GM18498 (cell line): Measurements from ENCODE around the gene RAG1.
A peak's percentile ranks its signal among the peaks of the same experiment; 100 is the strongest.

Experiments used
- ATAC-seq: cut with Tn5 transposase; IDR thresholded peaks from one replicate; pipeline ENCODE4 v1.9.1; 2021; ENCODE audit warnings: mild to moderate bottlenecking, moderate library complexity; ENCODE audit not compliant: unreplicated experiment

Gene RAG1

DNA sequence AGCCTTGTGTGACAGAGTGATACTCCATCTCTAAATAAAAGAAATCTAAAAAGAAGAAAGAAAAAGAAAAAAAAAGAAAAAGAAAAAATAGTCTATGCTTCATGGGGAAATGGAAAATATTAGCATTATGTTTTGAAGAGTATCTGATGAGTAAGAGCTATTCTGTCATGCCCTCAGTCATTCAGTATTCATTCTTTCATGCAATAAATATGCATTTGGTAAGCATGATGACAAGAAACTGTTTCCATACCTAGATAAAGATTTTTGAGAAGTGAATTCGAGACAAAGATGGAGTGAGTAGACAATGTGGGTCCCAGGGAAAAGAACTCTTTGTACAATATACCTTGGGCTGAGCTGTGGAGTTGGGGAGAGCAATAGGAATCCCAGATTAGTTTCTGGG lies 20.3 kb downstream of the RAG1 start:
- no peak for ATAC-seq

DNA sequence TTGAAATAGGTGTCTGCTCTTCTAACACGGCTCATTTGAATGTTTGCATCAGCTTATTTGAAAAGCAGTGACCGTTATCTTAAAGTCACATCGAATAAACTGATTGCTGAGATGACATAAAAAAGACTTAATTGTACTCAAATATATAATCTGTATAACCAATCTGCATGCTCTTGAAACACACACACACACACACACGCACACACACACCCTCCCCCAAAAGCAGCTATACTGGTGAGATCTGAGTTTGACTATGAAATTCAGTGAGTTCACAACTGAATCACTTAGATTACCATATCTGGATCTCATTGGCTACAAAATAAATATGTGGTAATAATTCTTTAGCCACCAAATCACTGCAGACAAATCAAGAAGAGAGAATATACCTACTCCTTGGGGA lies 22.7 kb downstream of the RAG1 start:
- no peak for ATAC-seq

DNA sequence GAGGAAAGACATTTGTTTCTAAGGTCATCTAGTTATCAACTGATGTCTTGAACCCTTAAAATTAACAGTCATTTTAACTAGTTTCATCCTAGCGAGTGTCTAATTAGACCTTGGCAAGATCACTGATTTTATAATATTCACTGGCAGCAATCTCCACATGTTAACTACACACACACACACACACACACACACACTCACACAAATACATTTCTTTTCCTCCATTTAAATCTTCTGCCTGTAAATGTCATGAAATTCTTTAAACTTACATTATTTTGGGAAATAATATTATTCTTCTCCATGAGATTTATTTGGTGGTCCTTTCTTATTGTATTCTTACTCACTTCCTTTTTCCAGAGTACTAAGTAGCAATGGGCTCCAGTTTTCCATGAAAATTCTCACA lies 23.6 kb downstream of the RAG1 start:
- ATAC-seq, result no peak

DNA sequence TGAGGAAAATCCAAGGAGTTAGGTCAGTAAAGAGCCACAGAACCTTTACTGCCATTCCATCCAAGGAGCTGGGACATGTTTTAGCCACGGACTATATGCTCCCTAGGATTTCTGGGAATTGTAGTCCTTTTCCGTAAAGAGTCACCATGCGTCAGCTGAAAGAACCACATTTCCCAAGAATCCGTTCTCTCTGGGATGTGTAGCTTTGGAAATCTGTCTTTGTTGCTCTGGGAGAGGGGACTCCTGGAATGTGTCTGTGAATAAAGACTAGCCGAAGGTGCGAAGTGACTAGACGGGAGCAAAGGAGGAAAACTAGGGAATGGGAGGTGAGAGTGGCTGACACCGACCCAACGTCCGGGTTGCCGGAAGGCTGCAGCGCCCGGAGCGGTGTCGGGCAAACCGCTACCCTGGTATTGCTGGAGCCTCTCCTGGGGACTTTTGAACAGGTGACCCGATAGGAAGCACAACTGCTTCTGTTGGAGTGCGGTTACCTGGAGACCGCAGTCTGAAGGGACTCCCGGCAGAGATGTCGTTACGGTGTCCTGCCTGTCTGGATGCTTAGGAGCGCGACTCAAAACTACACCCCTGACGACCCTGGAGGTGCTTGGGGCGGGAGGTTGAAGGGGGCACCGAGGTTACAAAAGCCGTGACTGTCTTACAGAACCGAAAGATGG lies 26.6 kb downstream of the RAG1 start, which contains the start of gene IFTAP:
Gene IFTAP, plus strand, starts transcription at position 187 of the 674 bp plus-strand sequence. CDS start 15,602 bp downstream, outside the sequence.
- peak; percentile 95 for ATAC-seq

DNA sequence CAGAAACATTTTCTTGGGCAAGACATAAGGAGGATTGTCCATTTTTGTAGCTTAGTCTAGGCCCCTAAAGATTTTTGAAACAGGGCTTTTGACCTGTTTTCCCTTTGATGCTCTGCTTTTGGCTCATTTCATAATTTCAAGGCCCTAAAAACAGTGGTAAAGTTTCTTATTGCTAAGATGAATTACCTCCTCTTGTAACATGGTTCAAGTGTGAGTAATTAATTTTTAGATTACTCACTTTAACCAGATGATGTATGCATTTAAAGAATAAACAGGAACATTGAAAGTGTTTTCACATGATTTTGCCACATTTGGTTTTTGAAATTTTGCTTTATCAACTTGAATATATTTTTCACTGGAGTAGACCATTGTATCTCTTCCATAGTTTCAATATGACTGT lies 29.1 kb downstream of the RAG1 start:
- no peak for ATAC-seq

DNA sequence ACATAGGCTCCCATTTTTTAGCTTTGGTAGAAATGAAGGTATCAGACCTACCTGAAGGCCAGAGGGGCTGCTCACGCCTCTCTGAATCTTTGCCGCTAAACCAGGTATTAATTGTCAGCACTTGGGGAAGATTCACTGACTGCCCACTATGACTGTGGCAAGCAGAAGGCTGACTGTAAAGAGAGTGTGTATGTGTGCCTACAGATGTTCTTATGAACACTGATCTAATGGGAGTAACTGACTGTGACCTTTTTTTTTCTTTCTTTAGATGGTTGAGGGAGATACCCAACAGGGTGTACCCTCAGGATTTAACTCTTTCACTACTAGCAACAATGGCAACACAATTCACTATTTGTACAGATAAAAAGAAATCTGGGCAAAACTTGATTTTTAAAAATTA lies 30.2 kb downstream of the RAG1 start, which contains the start of gene RAG2:
Gene RAG2, minus strand, starts transcription at position 186 of the 400 bp plus-strand sequence. CDS start 4,068 bp downstream, outside the sequence.
- no peak for ATAC-seq

DNA sequence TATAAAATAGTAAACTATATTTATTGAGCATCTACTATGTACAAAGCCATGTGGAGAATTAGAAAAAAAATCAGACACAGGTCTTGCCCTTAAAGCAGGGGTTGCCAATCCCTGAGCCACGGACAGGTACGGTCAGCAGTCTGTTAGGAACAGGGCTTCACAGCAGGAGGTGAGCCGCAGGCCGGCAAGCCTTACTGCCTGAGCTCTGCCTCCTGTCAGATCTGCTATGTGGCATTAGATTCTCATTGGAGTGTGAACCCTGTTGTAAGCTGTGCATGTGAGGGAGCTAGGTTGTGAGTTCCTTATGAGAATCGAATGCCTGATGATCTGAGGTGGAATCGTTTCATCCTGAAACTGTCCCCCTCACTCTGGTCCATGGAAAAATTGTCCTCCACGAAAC lies 32.4 kb downstream of the RAG1 start:
- no peak for ATAC-seq

DNA sequence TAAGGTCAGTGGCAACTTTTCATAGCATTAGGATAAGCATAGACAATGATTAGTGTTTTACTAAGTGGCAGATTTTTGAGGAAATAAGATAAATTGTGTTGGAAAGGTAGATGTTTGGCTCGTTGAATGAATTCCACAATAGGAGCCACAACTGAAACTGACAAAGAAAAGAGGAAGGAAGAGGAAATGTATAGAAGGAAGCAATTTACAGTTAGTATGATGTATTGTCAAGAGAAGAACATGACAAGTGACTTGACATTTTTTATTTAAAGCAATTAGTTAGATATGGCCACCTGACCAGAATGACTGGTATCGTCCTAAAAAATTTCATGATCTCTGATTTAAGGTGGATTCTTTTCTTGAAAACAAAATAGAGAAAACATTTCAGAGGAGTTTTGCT lies 33.3 kb downstream of the RAG1 start:
- ATAC-seq, result no peak

DNA sequence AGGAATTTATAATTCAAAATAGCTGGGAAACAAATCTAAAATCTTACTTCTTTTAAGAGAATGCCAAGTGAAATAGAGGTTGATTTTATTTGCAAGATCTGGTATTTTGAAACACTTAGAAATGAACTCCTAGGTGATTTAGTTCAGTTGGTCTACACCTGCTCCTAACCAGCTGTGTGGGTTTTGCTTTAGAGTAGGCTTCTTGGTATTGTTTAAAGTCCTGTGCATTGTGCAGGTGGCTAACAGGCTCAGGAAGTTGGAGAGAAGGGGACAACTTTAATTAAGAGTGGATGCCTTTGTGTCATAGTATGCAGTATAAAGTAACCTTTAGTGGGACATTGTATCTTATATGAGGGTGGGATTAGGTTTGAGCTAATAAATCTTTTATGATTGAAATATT lies 34.3 kb downstream of the RAG1 start:
- no peak for ATAC-seq

DNA sequence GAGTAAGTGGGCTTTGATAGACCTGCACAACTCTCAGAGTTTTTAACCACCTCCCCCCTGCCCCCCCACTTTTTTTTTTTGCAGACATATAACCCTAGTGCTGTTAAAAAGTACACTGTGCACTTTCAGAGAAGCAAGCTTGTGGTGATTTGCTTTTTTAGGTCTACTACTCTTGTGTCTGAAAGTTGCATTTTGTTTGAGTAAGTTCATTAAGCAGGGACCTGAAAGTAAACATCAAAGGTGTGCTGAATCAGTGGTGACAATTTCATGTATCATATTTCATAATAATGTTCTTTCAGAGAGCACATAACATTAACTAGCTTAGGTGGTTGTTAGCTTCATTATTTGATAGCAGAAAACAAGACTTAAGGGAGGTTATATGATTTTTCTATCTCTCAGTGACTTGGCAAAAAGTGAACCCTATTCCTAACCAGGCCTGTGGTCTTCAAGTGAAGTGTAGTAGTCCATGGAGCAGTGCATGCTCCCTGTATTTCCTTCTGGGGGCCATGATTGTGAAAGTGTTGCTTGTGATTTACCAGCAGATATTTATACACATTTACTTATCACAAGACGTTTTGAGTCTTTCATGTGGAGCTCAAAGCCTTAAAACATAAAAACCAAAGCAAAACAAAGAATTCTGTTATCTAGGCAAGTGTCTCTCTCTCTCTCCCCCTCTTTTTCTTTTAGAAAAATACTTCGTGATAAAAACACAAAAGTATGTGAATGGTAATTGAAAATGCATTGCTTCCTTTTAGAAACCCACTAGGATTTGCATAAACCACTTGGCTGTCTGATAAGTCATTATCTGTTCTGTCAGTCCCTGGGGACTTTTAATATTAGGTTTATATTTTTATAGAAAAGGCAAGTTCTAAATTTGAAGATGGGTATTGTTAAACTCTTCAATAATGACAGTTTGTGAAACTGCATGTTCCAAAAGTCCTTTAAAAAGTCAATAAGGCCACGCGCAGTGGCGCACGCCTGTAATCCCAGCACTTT lies 37.7 kb downstream of the RAG1 start:
- peak; percentile 74 for ATAC-seq

DNA sequence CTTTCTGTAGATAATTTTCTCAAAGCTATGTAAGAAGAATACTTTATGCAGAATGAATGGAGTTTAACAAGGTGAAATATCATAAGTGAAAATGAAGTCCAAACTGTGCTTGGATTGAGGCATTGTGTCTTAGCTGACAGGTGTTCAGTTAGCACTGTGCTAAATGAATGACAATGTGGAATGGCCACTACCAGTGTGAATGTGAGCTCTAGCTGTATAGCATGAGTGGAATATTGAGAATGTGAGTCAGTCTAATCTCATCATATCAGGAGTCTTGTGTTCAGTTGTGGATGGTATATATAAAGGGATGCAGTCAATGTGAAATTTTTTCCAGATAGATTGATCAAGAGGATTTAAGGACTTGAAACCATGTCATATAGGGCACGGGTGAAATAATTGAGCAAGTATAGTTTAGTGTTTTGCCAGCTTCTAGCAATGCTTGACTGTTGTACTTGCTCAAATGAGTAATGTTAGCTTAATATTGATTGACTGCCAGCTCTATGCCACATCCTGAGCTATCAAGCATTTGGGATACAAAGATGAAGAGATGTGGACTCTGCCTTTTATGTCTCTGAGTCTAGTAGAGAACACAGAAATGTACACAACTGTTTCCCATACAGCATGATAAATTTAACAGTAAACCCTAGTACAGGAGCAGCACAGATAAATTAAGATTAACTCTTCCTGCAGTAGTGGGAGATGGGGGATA lies 40.8 kb downstream of the RAG1 start:
- no peak for ATAC-seq

DNA sequence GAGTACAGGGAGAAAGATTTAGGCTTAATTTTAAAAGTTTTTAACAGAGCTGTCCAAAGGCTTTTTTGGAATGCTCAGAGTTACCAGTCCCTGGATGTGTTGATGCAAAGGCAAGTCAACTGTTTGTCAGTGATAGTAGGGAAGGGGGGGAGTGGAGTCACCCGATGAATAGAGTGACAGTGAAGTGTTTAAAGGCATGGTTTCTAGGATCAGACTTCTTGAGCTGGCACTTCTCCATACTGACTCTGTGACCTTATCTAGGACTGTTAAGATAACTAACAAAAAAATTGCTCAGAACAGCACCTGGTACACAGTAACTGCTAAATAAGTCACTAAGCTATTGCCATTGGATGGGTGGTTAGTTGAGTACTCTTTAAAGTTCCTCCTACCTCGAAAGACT lies 41.6 kb downstream of the RAG1 start:
- ATAC-seq, result no peak

DNA sequence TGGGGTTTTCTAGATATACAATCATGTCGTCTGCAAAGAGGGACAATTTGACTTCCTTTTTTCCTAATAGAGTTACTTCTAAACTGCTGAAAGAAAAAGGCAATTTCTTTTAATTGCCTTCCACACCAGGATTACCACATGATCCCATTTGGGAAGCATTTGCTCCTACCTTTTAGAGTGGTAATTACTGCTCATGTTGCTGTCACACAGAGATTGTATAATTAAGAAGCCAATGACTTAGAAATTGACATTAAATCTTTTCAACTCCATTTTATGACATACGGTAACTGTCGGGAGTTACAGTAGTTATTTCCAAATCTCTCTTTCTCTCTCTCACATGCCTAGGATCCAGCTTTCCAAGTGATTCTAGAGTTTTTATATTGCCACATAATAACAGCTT lies 48.0 kb downstream of the RAG1 start:
- ATAC-seq, result no peak

DNA sequence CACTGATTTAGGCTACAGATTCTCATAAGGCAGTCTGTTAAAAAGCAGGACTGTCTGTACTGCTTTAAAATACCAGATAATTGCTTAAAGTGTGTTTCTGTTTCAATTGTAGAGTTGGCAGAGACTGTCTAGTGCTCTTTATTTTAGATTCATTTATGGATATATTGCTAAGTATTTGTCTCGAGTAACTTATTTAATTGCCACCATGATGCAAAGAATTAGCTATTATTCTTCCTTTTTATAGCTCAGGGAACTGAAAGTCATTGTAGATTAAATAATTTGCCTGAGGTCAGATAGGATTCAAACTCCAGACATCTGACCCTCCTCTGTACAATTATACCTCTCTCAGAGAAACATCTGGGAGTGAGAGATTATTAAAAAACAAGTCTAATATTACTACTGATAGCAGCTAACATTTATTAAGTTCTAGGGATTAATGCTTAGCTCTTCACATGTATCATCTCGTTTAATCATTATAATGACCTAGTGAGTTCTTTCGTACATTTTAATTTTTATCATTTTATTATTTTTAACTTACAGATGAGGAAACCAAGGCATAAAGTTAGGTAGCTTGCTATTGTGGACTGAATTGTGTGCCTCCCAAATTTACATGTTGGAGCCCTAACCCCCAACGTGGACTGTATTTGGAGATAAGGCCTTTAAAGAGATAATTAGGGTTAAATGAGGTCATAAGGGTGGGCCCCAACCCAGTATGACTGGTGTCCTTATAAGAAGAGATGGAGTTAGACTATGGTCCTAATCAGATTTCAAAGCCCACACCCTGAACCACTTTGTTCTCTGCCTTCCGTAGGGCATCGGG lies 49.9 kb downstream of the RAG1 start:
- ATAC-seq, result no peak

DNA sequence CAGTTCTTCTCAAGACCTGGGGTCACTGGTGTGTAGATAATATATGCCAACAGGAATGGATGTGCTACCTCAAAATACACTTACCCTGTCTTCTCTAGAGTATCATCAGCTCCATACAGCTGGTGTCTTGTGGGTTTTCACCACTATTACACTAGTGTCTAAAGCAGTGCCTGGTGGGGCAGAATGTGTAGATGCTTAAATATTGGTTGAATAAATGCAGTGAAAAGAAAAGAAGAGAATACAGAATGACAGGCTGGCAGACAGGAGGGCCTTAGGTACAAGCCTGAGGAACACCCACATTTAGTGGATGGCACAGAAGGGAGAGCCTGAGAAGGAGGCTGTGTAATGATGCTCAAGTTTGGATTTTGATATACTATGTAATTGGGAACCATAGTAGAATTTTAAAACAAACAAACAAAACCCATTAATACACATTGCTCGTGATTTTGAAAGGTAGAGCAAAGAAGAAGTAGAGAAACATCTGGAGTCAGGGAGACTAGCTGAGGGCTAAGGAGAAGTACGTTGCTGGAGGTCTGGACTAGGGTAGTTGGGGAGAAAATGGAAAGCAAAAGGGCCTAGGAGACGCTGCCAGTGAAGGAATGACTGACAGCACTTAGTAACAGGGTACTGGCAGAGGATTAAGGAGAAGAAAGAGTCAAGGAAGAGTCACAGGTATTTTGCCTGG lies 50.7 kb downstream of the RAG1 start:
- ATAC-seq, result no peak

DNA sequence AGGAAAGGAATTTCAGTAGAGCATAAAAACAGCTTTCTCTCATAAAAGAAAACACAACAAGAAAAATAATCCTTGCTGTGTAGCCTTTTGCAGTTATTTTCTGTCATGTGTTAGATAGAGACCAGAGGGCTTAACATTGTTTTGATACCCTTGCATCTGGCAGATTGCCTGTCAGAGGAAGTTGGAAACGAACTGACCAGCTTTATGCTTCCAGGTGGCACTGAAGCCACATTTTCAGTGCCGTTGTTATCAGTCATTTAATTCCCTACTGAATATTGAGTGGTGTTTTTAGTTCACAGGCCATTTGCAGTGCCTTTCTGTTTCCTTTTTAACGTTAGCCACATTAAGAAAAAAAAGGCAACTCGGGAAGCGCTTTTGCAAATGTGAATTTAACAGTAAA lies 51.7 kb downstream of the RAG1 start:
- ATAC-seq, result no peak

DNA sequence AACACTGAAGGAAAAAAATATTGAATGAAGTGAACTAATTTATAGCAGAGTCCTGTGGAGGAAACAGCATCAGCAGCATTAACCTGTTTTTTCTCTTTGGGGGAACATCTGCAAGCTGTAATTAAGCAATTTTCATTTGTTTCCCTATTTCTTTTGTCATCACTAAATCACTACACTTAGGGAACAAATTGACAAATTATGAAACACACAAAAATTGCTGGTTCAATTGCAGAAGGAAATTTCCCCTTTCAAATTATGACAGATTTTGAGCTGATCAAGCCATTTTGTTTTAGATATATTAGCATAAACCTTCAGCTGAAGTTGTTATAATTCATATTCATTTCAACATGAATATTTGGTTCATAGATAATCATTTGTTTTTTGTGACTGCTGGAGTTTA lies 52.4 kb downstream of the RAG1 start:
- no peak for ATAC-seq

DNA sequence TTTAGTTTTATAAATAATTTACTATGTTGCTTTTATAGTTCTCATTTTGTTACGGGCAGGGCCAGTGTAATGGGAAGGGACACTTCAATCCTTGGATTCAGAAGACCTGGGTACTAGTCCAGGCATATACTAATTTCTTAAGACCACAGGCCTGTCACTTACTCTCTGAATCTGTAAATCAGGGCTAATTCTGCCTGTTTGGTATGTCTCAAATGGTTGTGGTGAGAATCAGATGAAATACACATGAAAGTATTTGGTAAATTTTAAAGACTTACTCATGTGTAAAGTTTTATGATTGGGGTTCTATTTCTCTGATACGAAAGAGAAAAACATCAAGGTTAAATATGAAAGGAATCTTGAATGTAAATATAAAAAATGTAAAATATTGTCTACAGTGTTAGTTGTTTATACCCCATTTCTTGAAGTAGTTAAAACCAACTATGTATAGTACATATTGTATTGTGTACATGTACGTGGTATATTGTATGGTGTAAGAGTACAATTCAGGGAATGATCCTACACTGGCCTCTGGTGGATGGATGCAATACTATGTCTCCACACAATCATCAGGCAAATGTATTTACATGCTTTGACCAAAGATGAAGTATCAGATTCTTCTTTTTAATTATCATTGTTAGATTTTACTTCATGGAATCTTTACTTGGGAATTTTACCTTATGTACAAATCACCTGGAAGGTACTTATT lies 54.8 kb downstream of the RAG1 start:
- ATAC-seq, result no peak

DNA sequence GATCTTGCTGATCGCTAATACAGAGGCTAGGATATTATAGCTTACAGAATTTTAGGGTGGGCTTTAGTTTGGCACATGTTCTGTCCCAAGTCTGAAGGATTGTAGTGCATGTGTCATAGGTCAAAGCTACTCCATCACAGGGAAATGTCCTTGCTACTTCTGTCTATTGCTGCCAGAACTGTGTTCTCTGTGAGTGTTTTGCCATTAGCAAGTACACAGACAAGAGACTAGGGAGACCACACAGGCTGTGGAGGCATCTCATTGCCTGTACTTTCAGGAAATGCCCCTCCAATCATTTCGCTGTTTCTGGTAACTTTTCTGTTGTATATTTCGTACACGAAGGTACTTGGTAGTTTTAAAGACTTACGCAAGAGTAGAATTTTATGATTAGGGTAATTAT lies 55.7 kb downstream of the RAG1 start:
- no peak for ATAC-seq
